Measurements from ENCODE around the gene LDLRAD3.

The LDLRAD3 gene

GRCh38 chr11:35934981-35935380, 8.9 kb upstream of the LDLRAD3 start:
- TF ChIP-seq CTCF (IDR thresholded peaks at IDR 0.05; ENCODE audit: low read depth, low read length) (no peak), EZH2phosphoT487 (IDR thresholded peaks at IDR 0.05; ENCODE audit: low read depth) (no peak)
- Histone ChIP-seq H3K27ac (ENCODE audit: low read length) (no peak overlapping the region), H2AFZ (ENCODE audit: low read depth, low read length) (no peak overlapping the region), H3K9me3 (ENCODE audit: insufficient read depth, low read length) (no peaks in the 10 kb centered on the region), H3K27me3 (ENCODE audit: low read depth, low read length) (peaks cover 21% of the 10 kb centered on the region), H3K4me1 (ENCODE audit: low read length) (no peaks in the 10 kb centered on the region), H3K4me3 (ENCODE audit: low read length) (no peak overlapping the region), H3K36me3 (replicated peaks; ENCODE audit: low read depth, low read length) (no peaks in the 10 kb centered on the region), H3K4me2 (ENCODE audit: low read length) (no peak overlapping the region), H3K9ac (ENCODE audit: low read length) (no peak overlapping the region), H4K20me1 (ENCODE audit: insufficient read depth, low read length) (no peaks in the 10 kb centered on the region), H3K79me2 (ENCODE audit: low read length) (no peaks in the 10 kb centered on the region)

- no peak overlapping the region for H3K4me3 ChIP-seq (ENCODE audit: low read length)
- H3K36me3 ChIP-seq (replicated peaks; ENCODE audit: low read depth, low read length), result no peaks in the 10 kb centered on the region
- H3K9ac ChIP-seq (ENCODE audit: low read length), result no peak overlapping the region
- H3K79me2 ChIP-seq (ENCODE audit: low read length), result no peaks in the 10 kb centered on the region
- H3K27ac ChIP-seq (ENCODE audit: low read length), result no peak overlapping the region
- peaks cover 21% of the 10 kb centered on the region for H3K27me3 ChIP-seq (ENCODE audit: low read depth, low read length)
- no peaks in the 10 kb centered on the region for H3K9me3 ChIP-seq (ENCODE audit: insufficient read depth, low read length)
- H4K20me1 ChIP-seq (ENCODE audit: insufficient read depth, low read length), result no peaks in the 10 kb centered on the region
- H3K4me2 ChIP-seq (ENCODE audit: low read length), result no peak overlapping the region
- no peak overlapping the region for H2AFZ ChIP-seq (ENCODE audit: low read depth, low read length)
- TF ChIP-seq EZH2phosphoT487 (IDR thresholded peaks at IDR 0.05; ENCODE audit: low read depth), result no peak
- TF ChIP-seq CTCF (IDR thresholded peaks at IDR 0.05; ENCODE audit: low read depth, low read length), result no peak
- no peaks in the 10 kb centered on the region for H3K4me1 ChIP-seq (ENCODE audit: low read length)
Observed at GRCh38 chr11:35935390-35935789, 8.5 kb upstream of the LDLRAD3 start.

DNA sequence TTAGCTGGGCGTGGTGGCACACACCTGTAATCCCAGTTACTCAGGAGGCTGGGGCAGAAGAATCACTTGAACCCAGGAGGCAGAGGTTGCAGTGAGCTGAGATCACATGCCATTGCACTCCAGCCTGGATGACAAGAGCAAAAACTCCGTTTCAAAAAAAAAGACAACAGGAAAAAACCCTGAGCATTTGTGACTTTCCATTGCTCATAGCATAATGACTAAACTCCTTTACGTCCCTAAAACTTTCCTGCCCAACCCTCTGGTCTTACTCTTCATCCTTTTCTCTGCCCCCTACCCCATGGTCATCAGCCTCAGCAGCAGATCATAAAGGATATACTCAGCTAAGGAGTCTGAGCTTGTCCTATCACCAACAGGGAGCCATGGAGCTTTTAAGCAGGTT, 6.8 kb upstream of the LDLRAD3 start:
- Histone ChIP-seq H3K27me3 (ENCODE audit: low read depth, low read length) (peaks cover 24% of the 10 kb centered on the region), H3K79me2 (ENCODE audit: low read length) (no peaks in the 10 kb centered on the region), H3K27ac (ENCODE audit: low read length) (no peak overlapping the region), H3K4me2 (ENCODE audit: low read length) (no peak overlapping the region), H3K4me3 (ENCODE audit: low read length) (no peak overlapping the region), H3K9ac (ENCODE audit: low read length) (no peak overlapping the region), H2AFZ (ENCODE audit: low read depth, low read length) (no peak overlapping the region), H4K20me1 (ENCODE audit: insufficient read depth, low read length) (no peaks in the 10 kb centered on the region), H3K36me3 (replicated peaks; ENCODE audit: low read depth, low read length) (no peaks in the 10 kb centered on the region), H3K9me3 (ENCODE audit: insufficient read depth, low read length) (no peaks in the 10 kb centered on the region), H3K4me1 (ENCODE audit: low read length) (no peaks in the 10 kb centered on the region)
- no peak for TF ChIP-seq EZH2phosphoT487 (IDR thresholded peaks at IDR 0.05; ENCODE audit: low read depth)
- TF ChIP-seq CTCF (IDR thresholded peaks at IDR 0.05; ENCODE audit: low read depth, low read length), result no peak

GRCh38 chr11:35937700-35938099, 6.2 kb upstream of the LDLRAD3 start:
- TF ChIP-seq EZH2phosphoT487 (IDR thresholded peaks at IDR 0.05; ENCODE audit: low read depth) (no peak), CTCF (IDR thresholded peaks at IDR 0.05; ENCODE audit: low read depth, low read length) (no peak)
- Histone ChIP-seq H3K79me2 (ENCODE audit: low read length) (no peaks in the 10 kb centered on the region), H3K27me3 (ENCODE audit: low read depth, low read length) (peaks cover 24% of the 10 kb centered on the region), H3K27ac (ENCODE audit: low read length) (no peak overlapping the region), H3K4me2 (ENCODE audit: low read length) (no peak overlapping the region), H3K4me1 (ENCODE audit: low read length) (no peaks in the 10 kb centered on the region), H3K9ac (ENCODE audit: low read length) (no peak overlapping the region), H3K36me3 (replicated peaks; ENCODE audit: low read depth, low read length) (no peaks in the 10 kb centered on the region), H3K9me3 (ENCODE audit: insufficient read depth, low read length) (no peaks in the 10 kb centered on the region), H4K20me1 (ENCODE audit: insufficient read depth, low read length) (no peaks in the 10 kb centered on the region), H3K4me3 (ENCODE audit: low read length) (no peak overlapping the region), H2AFZ (ENCODE audit: low read depth, low read length) (no peak overlapping the region)
